ENCODE results near the gene EBF3.

EBF3 gene

GRCh38 chr10:129912166-129912917 is 51.7 kb downstream of the EBF3 start:
- TF ChIP-seq CTCF (IDR thresholded peaks at IDR 0.05; ENCODE audit: extremely low read depth, insufficient read depth, missing control alignments) = no peak
- DNase-seq (ENCODE audit: low spot score) = no peak
- in situ Hi-C loops (cut with MboI; ENCODE audit: low pct_unique_long_range_greater_than_20kb, low sequenced_read_pairs, unreplicated experiment) = no loop called here

- no peak for DNase-seq (ENCODE audit: low spot score)
- TF ChIP-seq CTCF (IDR thresholded peaks at IDR 0.05; ENCODE audit: extremely low read depth, insufficient read depth, missing control alignments) = no peak
- in situ Hi-C loops (cut with MboI; ENCODE audit: low pct_unique_long_range_greater_than_20kb, low sequenced_read_pairs, unreplicated experiment) = no loop called here
These were observed 52.5 kb downstream of the EBF3 start for GRCh38 chr10:129911451-129912165.

GRCh38 chr10:129910861-129911260 is 53.2 kb downstream of the EBF3 start:
- no peak for TF ChIP-seq CTCF (IDR thresholded peaks at IDR 0.05; ENCODE audit: extremely low read depth, insufficient read depth, missing control alignments)
- DNase-seq (ENCODE audit: low spot score) = no peak
- in situ Hi-C loops (cut with MboI; ENCODE audit: low pct_unique_long_range_greater_than_20kb, low sequenced_read_pairs, unreplicated experiment) = no loop called here

GRCh38 chr10:129909531-129910256 is 54.4 kb downstream of the EBF3 start:
- in situ Hi-C loops (cut with MboI; ENCODE audit: low pct_unique_long_range_greater_than_20kb, low sequenced_read_pairs, unreplicated experiment) = no loop called here
- no peak for TF ChIP-seq CTCF (IDR thresholded peaks at IDR 0.05; ENCODE audit: extremely low read depth, insufficient read depth, missing control alignments)
- DNase-seq (ENCODE audit: low spot score) = no peak

- DNase-seq (ENCODE audit: low spot score) = no peak
- no peak for TF ChIP-seq CTCF (IDR thresholded peaks at IDR 0.05; ENCODE audit: extremely low read depth, insufficient read depth, missing control alignments)
- in situ Hi-C loops (cut with MboI; ENCODE audit: low pct_unique_long_range_greater_than_20kb, low sequenced_read_pairs, unreplicated experiment) = no loop called here
These were observed 55.0 kb downstream of the EBF3 start for GRCh38 chr10:129909080-129909479.

GRCh38 chr10:129908406-129908805 is 55.7 kb downstream of the EBF3 start:
- DNase-seq (ENCODE audit: low spot score) = no peak
- in situ Hi-C loops (cut with MboI; ENCODE audit: low pct_unique_long_range_greater_than_20kb, low sequenced_read_pairs, unreplicated experiment) = no loop called here
- TF ChIP-seq CTCF (IDR thresholded peaks at IDR 0.05; ENCODE audit: extremely low read depth, insufficient read depth, missing control alignments) = no peak
